Measurements from ENCODE around the gene ADGRG3. TPM values are rescaled to one million over a fixed set of nuclear protein-coding genes. Genes with fewer than 3 reads are reported as not detected.

ADGRG3 gene
- total and polyA plus RNA-seq, 9 of the 15 experiments (the other 6 are each of a cell fraction or from before 2014, with no cell fraction given): 0.09 to 0.52 (median 0.14) TPM; not detected in 3

DNA sequence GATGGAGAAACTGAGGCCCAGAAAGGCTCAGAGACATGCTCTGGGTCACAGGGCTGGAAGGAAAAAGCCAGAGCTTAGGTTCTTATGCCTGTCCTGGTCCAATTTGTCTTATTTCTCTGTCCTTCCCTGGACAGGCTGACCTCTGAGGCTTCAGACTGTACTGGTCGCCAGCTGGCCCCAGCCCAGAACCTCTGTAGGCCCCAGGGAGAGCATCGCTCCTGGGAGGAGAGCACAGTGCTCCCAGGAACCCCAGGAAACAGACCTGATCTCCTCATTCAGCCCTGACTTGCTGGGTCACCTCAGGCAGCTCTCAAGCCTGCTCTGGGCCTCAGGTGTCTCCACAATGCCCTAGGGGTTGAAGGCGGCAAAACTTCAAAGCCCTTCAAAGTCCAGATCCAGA is 31.4 kb downstream of the ADGRG3 start (continued):
- TF ChIP-seq, protein P1, sequence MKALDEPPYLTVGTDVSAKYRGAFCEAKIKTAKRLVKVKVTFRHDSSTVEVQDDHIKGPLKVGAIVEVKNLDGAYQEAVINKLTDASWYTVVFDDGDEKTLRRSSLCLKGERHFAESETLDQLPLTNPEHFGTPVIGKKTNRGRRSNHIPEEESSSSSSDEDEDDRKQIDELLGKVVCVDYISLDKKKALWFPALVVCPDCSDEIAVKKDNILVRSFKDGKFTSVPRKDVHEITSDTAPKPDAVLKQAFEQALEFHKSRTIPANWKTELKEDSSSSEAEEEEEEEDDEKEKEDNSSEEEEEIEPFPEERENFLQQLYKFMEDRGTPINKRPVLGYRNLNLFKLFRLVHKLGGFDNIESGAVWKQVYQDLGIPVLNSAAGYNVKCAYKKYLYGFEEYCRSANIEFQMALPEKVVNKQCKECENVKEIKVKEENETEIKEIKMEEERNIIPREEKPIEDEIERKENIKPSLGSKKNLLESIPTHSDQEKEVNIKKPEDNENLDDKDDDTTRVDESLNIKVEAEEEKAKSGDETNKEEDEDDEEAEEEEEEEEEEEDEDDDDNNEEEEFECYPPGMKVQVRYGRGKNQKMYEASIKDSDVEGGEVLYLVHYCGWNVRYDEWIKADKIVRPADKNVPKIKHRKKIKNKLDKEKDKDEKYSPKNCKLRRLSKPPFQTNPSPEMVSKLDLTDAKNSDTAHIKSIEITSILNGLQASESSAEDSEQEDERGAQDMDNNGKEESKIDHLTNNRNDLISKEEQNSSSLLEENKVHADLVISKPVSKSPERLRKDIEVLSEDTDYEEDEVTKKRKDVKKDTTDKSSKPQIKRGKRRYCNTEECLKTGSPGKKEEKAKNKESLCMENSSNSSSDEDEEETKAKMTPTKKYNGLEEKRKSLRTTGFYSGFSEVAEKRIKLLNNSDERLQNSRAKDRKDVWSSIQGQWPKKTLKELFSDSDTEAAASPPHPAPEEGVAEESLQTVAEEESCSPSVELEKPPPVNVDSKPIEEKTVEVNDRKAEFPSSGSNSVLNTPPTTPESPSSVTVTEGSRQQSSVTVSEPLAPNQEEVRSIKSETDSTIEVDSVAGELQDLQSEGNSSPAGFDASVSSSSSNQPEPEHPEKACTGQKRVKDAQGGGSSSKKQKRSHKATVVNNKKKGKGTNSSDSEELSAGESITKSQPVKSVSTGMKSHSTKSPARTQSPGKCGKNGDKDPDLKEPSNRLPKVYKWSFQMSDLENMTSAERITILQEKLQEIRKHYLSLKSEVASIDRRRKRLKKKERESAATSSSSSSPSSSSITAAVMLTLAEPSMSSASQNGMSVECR (CRISPR knock-in tag; IDR thresholded peaks at IDR 0.05): no peak
- no peak for TF ChIP-seq XRCC5 (IDR thresholded peaks at IDR 0.05; ENCODE audit: low read depth, low read length)

DNA sequence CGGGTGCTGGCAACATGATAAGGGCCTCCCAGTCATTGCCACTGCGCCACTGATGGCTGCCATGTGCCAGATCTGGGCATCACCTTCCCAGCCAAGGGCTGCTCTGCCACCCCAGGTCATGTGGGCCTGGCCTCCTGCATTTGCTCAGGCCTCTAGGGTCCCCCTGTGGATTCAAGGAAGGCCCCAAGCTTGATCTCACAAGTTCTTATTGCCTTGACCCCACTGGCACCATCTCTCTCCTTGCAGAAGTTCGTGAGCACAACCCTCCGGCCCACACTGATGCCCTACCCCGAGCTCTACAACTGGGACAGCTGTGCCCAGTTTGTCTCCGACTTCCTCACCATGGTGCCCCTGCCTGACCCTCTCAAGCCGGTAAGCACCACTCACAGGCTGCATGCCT is 31.8 kb downstream of the ADGRG3 start:
- intact Hi-C loops (cut with micrococcal nuclease) (no loop called here), in situ Hi-C loops (cut with MboI) (no loop called here)
- no peaks in the 10 kb centered on the region for H3K79me2 ChIP-seq (ENCODE audit: control insufficient read depth, insufficient read depth, low read length)
- no TSS peak for BruUV-seq (replicated peaks)
- ATAC-seq: no peak
- DNase-seq (ENCODE audit: extremely low read depth in 1 of 4, low spot score in 3 of 4): no peak
- peaks cover 32 to 40% of the 10 kb centered on the region in 2 experiments for H3K4me1 ChIP-seq (replicated peaks in 1 of 2; ENCODE audit: control insufficient read depth in 2 of 2, insufficient read depth in 2 of 2, low read length in 2 of 2)
- H3K36me3 ChIP-seq (ENCODE audit: control insufficient read depth, insufficient read depth, low read length): no peaks in the 10 kb centered on the region
- TF ChIP-seq HCFC1 (IDR thresholded peaks at IDR 0.05; ENCODE audit: low read depth, low read length) (no peak), PRMT5 (CRISPR knock-in tag; IDR thresholded peaks at IDR 0.05) (no peak), FOXP1 (CRISPR knock-in tag; IDR thresholded peaks at IDR 0.05) (0 out of 2 replicates have a peak, but pooled peaks have one; percentile 34), ZBTB7A (IDR thresholded peaks at IDR 0.05; ENCODE audit: borderline replicate concordance, control insufficient read depth, low read depth, low read length) (no peak)
- ChIA-PET CTCF (ENCODE audit: low intra/inter-chr PET ratio) (no interaction called here), POLR2A (interaction anchor here (1.2 to 3.3 kb wide), 2 partner anchors 10 to 12 kb away, joined by 4 to 15 read pairs; no protein-coding TSS in a partner anchor)
- no peaks in the 10 kb centered on the region for H3K27me3 ChIP-seq (ENCODE audit: control insufficient read depth in 2 of 2, insufficient read depth in 2 of 2, low read length in 2 of 2)
- no peak overlapping the region for H3K27ac ChIP-seq (ENCODE audit: extremely low read depth, low read depth, low read length)
- no peak for FAIRE-seq
- no peaks in the 10 kb centered on the region for H4K20me1 ChIP-seq (replicated peaks; ENCODE audit: control insufficient read depth, insufficient read depth, low read length)
- H3K4me3 ChIP-seq: no peak overlapping the region
- H3K9ac ChIP-seq (ENCODE audit: insufficient read depth in 1 of 2, low read depth in 2 of 2, low read length in 2 of 2): 0 out of 4 replicates have a peak overlapping the region, but pooled peaks of 1 of the 2 experiments have one; percentile 22
- 0 out of 2 replicates have a peak, but pooled peaks cover 2% of the 10 kb centered on the region for H3K9me3 ChIP-seq (replicated peaks; ENCODE audit: control insufficient read depth, insufficient read depth, low read depth, low read length)
- no peaks in the 10 kb centered on the region for H3K9me1 ChIP-seq (ENCODE audit: control insufficient read depth, insufficient read depth, low read length)
- no peak overlapping the region for H3K4me2 ChIP-seq (ENCODE audit: insufficient read depth, low read length)
- 89% methylated on average over 7 of the region's 7 CpGs for WGBS (ENCODE audit: insufficient coverage, low coverage, missing lambda C conversion rate)
- H2AFZ ChIP-seq (ENCODE audit: low read depth, low read length): no peak overlapping the region; the same call in 1 of the 2 replicates
